IMR-90 (cell line): ENCODE measurements around the gene CD6. TPM values are rescaled to one million over a fixed set of nuclear protein-coding genes. Genes with fewer than 3 reads are reported as not detected.

ENCODE experiments used
- ATAC-seq: fragments of 200-7000 bp; cut with Tn5 transposase; 2 replicates; pipeline ENCODE4 v1.9.1; 2020; ENCODE audit warnings: low read depth, mild to moderate bottlenecking, moderate library complexity
- BruUV-seq: library from RNA; stranded (reverse); fragments of 400-500 nt; replicated peaks from 2 replicates; lab custom pipeline; 2021; lab: Mats Ljungman, UMichigan
- CTCF ChIA-PET: fragments of 300-600 bp; formaldehyde crosslinking; extraction: SDS; loops from one replicate; lab custom pipeline; 2021; ENCODE audit warnings: antibody characterized with exemption; lab: Yijun Ruan, JAX
- POLR2A ChIA-PET: fragments of 300-600 bp; sonication (Branson Sonifier 250); formaldehyde crosslinking; loops from one replicate; lab custom pipeline; 2022; ENCODE audit warnings: antibody characterized with exemption; ENCODE audit not compliant: unreplicated experiment; lab: Charles Lee
- DNase-seq: peaks from one replicate; pipeline ENCODE4 v3.0.0; 2013
- H2AFZ ChIP-seq: replicated peaks from 2 replicates; pipeline ENCODE3; 2013; ENCODE audit warnings: low read length, mild to moderate bottlenecking; ENCODE audit not compliant: poor library complexity
- H2AK5ac ChIP-seq: 2 replicates; pipeline ENCODE4 v1.6.1; 2013; ENCODE audit warnings: low read depth, low read length, inconsistent platforms
- H2AK9ac ChIP-seq: replicated peaks from 2 replicates; pipeline ENCODE3; 2013; ENCODE audit warnings: mild to moderate bottlenecking, low read depth, low read length, moderate library complexity; ENCODE audit not compliant: poor library complexity
- H2BK120ac ChIP-seq: 2 replicates; pipeline ENCODE4 v1.6.1; 2013; ENCODE audit warnings: low read depth, low read length, inconsistent platforms
- H2BK15ac ChIP-seq: 3 replicates; pipeline ENCODE4 v1.6.1; 2013; ENCODE audit warnings: low read depth, low read length, inconsistent platforms
- H2BK20ac ChIP-seq: 2 replicates; pipeline ENCODE4 v1.6.1; 2013; ENCODE audit warnings: low read depth, mild to moderate bottlenecking, inconsistent platforms, low read length, moderate library complexity
- H2BK5ac ChIP-seq: 2 replicates; pipeline ENCODE4 v1.6.1; 2013; ENCODE audit warnings: mild to moderate bottlenecking, low read depth, low read length, inconsistent platforms; ENCODE audit not compliant: poor library complexity, severe bottlenecking
- H3K14ac ChIP-seq: replicated peaks from 2 replicates; pipeline ENCODE4 v1.6.1; 2013; ENCODE audit warnings: low read depth, low read length, inconsistent platforms
- H3K18ac ChIP-seq: 2 replicates; pipeline ENCODE4 v1.6.1; 2013; ENCODE audit warnings: low read depth, low read length, control low read depth
- H3K23ac ChIP-seq: 2 replicates; pipeline ENCODE4 v1.6.1; 2013; ENCODE audit warnings: low read depth, low read length, inconsistent platforms
- H3K27ac ChIP-seq: 2 replicates; pipeline ENCODE4 v1.5.1; 2013; ENCODE audit warnings: mild to moderate bottlenecking, control low read depth, low read length; ENCODE audit not compliant: insufficient read depth
- H3K27me3 ChIP-seq: 2 replicates; pipeline ENCODE4 v1.6.1; 2013; ENCODE audit warnings: low read length; ENCODE audit not compliant: control insufficient read depth, insufficient read depth
- H3K36me3 ChIP-seq: 2 replicates; pipeline ENCODE4 v1.6.1; 2013; ENCODE audit warnings: low read length, mixed read lengths; ENCODE audit not compliant: control insufficient read depth, insufficient read depth
- H3K4ac ChIP-seq: 2 replicates; pipeline ENCODE4 v1.6.1; 2013; ENCODE audit warnings: low read depth, low read length, inconsistent platforms
- H3K4me1 ChIP-seq: 2 replicates; pipeline ENCODE4 v1.6.1; 2013; ENCODE audit warnings: low read length, mixed read lengths; ENCODE audit not compliant: control insufficient read depth, insufficient read depth
- H3K4me2 ChIP-seq: 2 replicates; pipeline ENCODE4 v1.6.1; 2013; ENCODE audit warnings: low read depth, mild to moderate bottlenecking, control low read depth, low read length, moderate library complexity
- H3K4me3 ChIP-seq: 2 replicates; pipeline ENCODE4 v1.5.1; 2013; ENCODE audit warnings: low read depth, mild to moderate bottlenecking, control low read depth, low read length, moderate library complexity; ENCODE audit not compliant: insufficient read depth
- H3K56ac ChIP-seq: 2 replicates; pipeline ENCODE4 v1.6.1; 2013; ENCODE audit warnings: low read length, inconsistent platforms; ENCODE audit not compliant: insufficient read depth; ENCODE audit errors: extremely low read depth
- H3K79me1 ChIP-seq, 2 experiments: 2 replicates each; pipeline ENCODE4 v1.6.1; 2013; ENCODE audit warnings: low read length in 2 of 2, inconsistent platforms in 1 of 2, low read depth in 1 of 2
- H3K9ac ChIP-seq: 2 replicates; pipeline ENCODE4 v1.6.1; 2013; ENCODE audit warnings: low read depth, low read length, control low read depth
- H3K9me1 ChIP-seq: 2 replicates; pipeline ENCODE4 v1.6.1; 2013; ENCODE audit warnings: low read length, inconsistent platforms; ENCODE audit not compliant: insufficient read depth
- H3K9me3 ChIP-seq: 2 replicates; pipeline ENCODE4 v1.6.1; 2013; ENCODE audit warnings: low read length; ENCODE audit not compliant: control insufficient read depth, insufficient read depth
- H4K20me1 ChIP-seq: 2 replicates; pipeline ENCODE4 v1.6.1; 2013; ENCODE audit warnings: low read length, inconsistent platforms; ENCODE audit not compliant: insufficient read depth
- H4K5ac ChIP-seq: 2 replicates; pipeline ENCODE4 v1.6.1; 2013; ENCODE audit warnings: mild to moderate bottlenecking, low read depth, low read length, control low read depth
- H4K8ac ChIP-seq, 2 experiments: 2 replicates each; pipeline ENCODE4 v1.6.1; 2013; ENCODE audit warnings: low read depth in 2 of 2, low read length in 2 of 2, control low read depth in 1 of 2, inconsistent platforms in 1 of 2
- H4K91ac ChIP-seq: 2 replicates; pipeline ENCODE4 v1.6.1; 2013; ENCODE audit warnings: low read depth, low read length, inconsistent platforms; ENCODE audit not compliant: insufficient read depth
- BHLHE40 ChIP-seq: fragments of 150-350 bp; IDR thresholded peaks from 2 replicates; pipeline ENCODE4 v1.6.1; 2016; ENCODE audit warnings: mild to moderate bottlenecking, low read depth, low read length
- MAZ ChIP-seq: IDR thresholded peaks from 2 replicates; pipeline ENCODE4 v1.6.1; 2012; ENCODE audit warnings: low read depth, mild to moderate bottlenecking, low read length, improper control_type of control experiment, moderate library complexity, borderline replicate concordance
- RCOR1 ChIP-seq: IDR thresholded peaks from 2 replicates; pipeline ENCODE4 v1.6.1; 2012; ENCODE audit warnings: mild to moderate bottlenecking, low read length, improper control_type of control experiment; ENCODE audit not compliant: insufficient replicate concordance
- WGBS, 2 experiments: methylation state at CpG; one replicate each; pipeline versions ENCODE4 v1.1.5 to v1.1.7; 2013; ENCODE audit warnings: missing lambda C conversion rate in 2 of 2; ENCODE audit not compliant: insufficient read length in 1 of 2; ENCODE audit errors: extremely low coverage in 2 of 2; 5-methylcytosine and 5-hydroxymethylcytosine counted together
- dilution Hi-C: fragments of 300-500 bp; cut with HindIII; formaldehyde crosslinking; loops from one replicate; pipeline ENCODE4 v1.14.3; 2018; ENCODE audit warnings: low sequenced_read_pairs; ENCODE audit not compliant: unreplicated experiment
- in situ Hi-C: fragments of 300-500 bp; cut with MboI; formaldehyde crosslinking; loops from 3 replicates; pipeline ENCODE4 v1.14.3; 2019; ENCODE audit warnings: low sequenced_read_pairs, inconsistent platforms, mixed read lengths
- intact Hi-C: fragments of 100-400 bp; cut with micrococcal nuclease; formaldehyde crosslinking; loops from 2 replicates; pipeline ENCODE4 v1.10.0; 2022
- polyA plus RNA-seq, 3 experiments: library from polyadenylated mRNA; depleted of rRNA; stranded (reverse); fragments of >200 nt; gene quantifications; 2 replicates each; pipeline ENCODE4 v1.2.3, GENCODE V29; 2012; ENCODE audit warnings: low replicate concordance in 1 of 3
- total RNA-seq: library from RNA; depleted of rRNA; stranded (reverse); fragments of >200 nt; gene quantifications from 2 replicates; pipeline ENCODE4 v1.2.3, GENCODE V29; 2012
- TF ChIP-seq, protein P1 (sequence below): fragments of 150-350 bp; IDR thresholded peaks from 2 replicates; pipeline ENCODE4 v1.6.1; 2017; ENCODE audit warnings: mild to moderate bottlenecking, antibody characterized with exemption, low read length, low read depth

Gene CD6
- total and polyA plus RNA-seq, 2 of the 4 experiments (the other 2 are of a cell fraction) = not detected

DNA sequence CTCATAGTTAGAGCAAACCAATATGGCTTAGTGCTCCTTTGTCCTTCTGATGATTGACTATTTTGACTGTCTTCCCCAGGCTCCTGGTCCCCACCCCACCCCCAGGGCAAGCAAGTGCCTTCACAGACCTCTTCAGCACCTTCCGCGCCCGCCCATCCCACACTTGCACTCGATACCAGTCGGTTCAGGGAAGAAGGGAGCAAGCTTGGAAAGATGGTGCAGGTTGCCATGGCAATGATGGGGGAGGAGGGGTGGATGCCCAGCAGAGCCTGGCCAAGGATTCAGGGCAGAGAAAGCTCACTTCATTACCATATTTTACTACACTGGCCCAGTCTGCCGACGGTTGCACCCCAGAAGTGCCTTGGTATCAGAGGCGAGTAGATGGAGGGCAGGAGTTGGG is 45.0 kb upstream of the CD6 start:
- no peak overlapping the region for H2BK120ac ChIP-seq
- TF ChIP-seq MAZ (no peak), BHLHE40 (no peak), RCOR1 (no peak)
- TF ChIP-seq, protein P1, sequence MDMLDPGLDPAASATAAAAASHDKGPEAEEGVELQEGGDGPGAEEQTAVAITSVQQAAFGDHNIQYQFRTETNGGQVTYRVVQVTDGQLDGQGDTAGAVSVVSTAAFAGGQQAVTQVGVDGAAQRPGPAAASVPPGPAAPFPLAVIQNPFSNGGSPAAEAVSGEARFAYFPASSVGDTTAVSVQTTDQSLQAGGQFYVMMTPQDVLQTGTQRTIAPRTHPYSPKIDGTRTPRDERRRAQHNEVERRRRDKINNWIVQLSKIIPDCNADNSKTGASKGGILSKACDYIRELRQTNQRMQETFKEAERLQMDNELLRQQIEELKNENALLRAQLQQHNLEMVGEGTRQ = no peak
- no peak overlapping the region for H2AFZ ChIP-seq
- no peak overlapping the region for H2BK5ac ChIP-seq
- no peak overlapping the region for H3K4ac ChIP-seq
- no TSS peak for BruUV-seq
- peaks cover 12% of the 10 kb centered on the region for H4K20me1 ChIP-seq
- ATAC-seq (no peak), DNase-seq (no peak)
- no peak overlapping the region for H3K27ac ChIP-seq
- ChIA-PET POLR2A (no interaction called here), CTCF (no interaction called here)
- H4K8ac ChIP-seq = no peak overlapping the region
- H4K91ac ChIP-seq = no peak overlapping the region
- no peaks in the 10 kb centered on the region for H3K9me3 ChIP-seq
- intact Hi-C loops (no loop called here), dilution Hi-C loops (no loop called here), in situ Hi-C loops (no loop called here)
- peaks cover 35% of the 10 kb centered on the region for H3K36me3 ChIP-seq
- peak overlapping the region; percentile 13 for H2AK9ac ChIP-seq
- H3K27me3 ChIP-seq = no peaks in the 10 kb centered on the region
- no peak overlapping the region for H4K5ac ChIP-seq
- H3K14ac ChIP-seq = no peak overlapping the region
- no peak overlapping the region for H2BK15ac ChIP-seq
- no peak overlapping the region for H2AK5ac ChIP-seq
- H3K56ac ChIP-seq = no peak overlapping the region
- no peak overlapping the region for H3K18ac ChIP-seq
- H3K4me1 ChIP-seq = peaks cover 14% of the 10 kb centered on the region
- H3K4me2 ChIP-seq = no peak overlapping the region
- peaks cover 7% of the 10 kb centered on the region; the same call in 1 of the 2 replicates for H3K9me1 ChIP-seq
- no peak overlapping the region for H2BK20ac ChIP-seq
- WGBS, 2 experiments = no CpG with 5 or more reads among the region's 8 CpGs
- peaks cover 5 to 28% of the 10 kb centered on the region in 2 experiments; a peak in 3 of 4 replicates for H3K79me1 ChIP-seq
- no peak overlapping the region for H3K23ac ChIP-seq
- H3K9ac ChIP-seq = no peak overlapping the region
- no peak overlapping the region for H3K4me3 ChIP-seq
